Type B pancreatic cell (in vitro differentiated cells): ENCODE data around the gene ADAM12. TPM values are rescaled to one million over a fixed set of nuclear protein-coding genes. Genes with fewer than 3 reads are reported as not detected.

Source experiments
- DNase-seq: peaks from one replicate; pipeline ENCODE4 v3.0.0; 2021; ENCODE audit warnings: mixed read lengths; ENCODE audit not compliant: unreplicated experiment; ENCODE audit errors: extremely low spot score
- H3K27ac Mint-ChIP-seq: 2 replicates; pipeline ENCODE4 v1.8.0; 2021; ENCODE audit warnings: mild to moderate bottlenecking, mixed read lengths
- H3K27me3 Mint-ChIP-seq: 2 replicates; pipeline ENCODE4 v1.8.0; 2021; ENCODE audit warnings: mixed read lengths
- H3K36me3 Mint-ChIP-seq: 2 replicates; pipeline ENCODE4 v1.8.0; 2021; ENCODE audit warnings: mixed read lengths
- H3K4me1 Mint-ChIP-seq: one replicate; pipeline ENCODE4 v1.8.0; 2021; ENCODE audit warnings: mixed read lengths; ENCODE audit not compliant: unreplicated experiment
- H3K4me3 Mint-ChIP-seq: 2 replicates; pipeline ENCODE4 v1.8.0; 2021; ENCODE audit warnings: mild to moderate bottlenecking, mixed read lengths
- H3K9me3 Mint-ChIP-seq: 2 replicates; pipeline ENCODE4 v1.8.0; 2021; ENCODE audit warnings: mixed read lengths
- CTCF ChIP-seq: fragments of 200-600 bp; sonication (generic); conservative IDR thresholded peaks from 2 replicates; pipeline ENCODE4 v1.5.0; 2021; ENCODE audit warnings: antibody characterized with exemption, mild to moderate bottlenecking
- total RNA-seq: library from RNA; stranded (reverse); gene quantifications from 2 replicates; pipeline ENCODE4 v1.2.1, GENCODE V29; 2021; ENCODE audit warnings: low replicate concordance

The ADAM12 gene
- total RNA-seq, 1 donor from 2014 or later, result 31.6 TPM

GRCh38 chr10:126400641-126401040 lies 12.4 kb upstream of the ADAM12 start:
- peaks cover 18% of the 10 kb centered on the region for H3K4me1 Mint-ChIP-seq
- no peak overlapping the region for H3K4me3 Mint-ChIP-seq
- no peak for DNase-seq
- H3K9me3 Mint-ChIP-seq, result peaks cover 6% of the 10 kb centered on the region
- no peak overlapping the region for H3K27ac Mint-ChIP-seq
- peaks cover 3% of the 10 kb centered on the region for H3K36me3 Mint-ChIP-seq
- TF ChIP-seq CTCF, result no peak
- peaks cover 15% of the 10 kb centered on the region for H3K27me3 Mint-ChIP-seq

- no peak overlapping the region for H3K4me3 Mint-ChIP-seq
- no peak for TF ChIP-seq CTCF
- peaks cover 10% of the 10 kb centered on the region for H3K9me3 Mint-ChIP-seq
- peaks cover 15% of the 10 kb centered on the region for H3K27me3 Mint-ChIP-seq
- no peak for DNase-seq
- no peak overlapping the region for H3K27ac Mint-ChIP-seq
- peaks cover 11% of the 10 kb centered on the region for H3K4me1 Mint-ChIP-seq
- H3K36me3 Mint-ChIP-seq, result peaks cover 3% of the 10 kb centered on the region
Observed at GRCh38 chr10:126398924-126399323, 10.6 kb upstream of the ADAM12 start.

DNA sequence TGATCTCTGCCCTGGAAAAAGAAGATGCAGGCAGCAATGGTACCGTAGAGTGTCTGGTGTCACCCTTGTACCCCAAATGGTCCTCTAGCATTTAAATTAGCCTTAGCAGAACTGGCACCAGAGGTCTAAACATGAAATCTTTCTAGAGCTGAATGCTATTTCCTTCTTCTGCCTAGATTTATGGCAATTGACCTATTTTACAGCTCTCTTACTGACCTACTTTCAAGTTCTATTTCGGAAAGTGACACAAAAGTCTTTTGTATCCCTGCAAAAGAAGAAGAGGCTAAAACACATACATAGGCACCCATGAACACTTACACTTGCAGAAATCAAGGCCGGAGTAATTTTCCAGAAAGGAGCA lies 10.1 kb upstream of the ADAM12 start:
- H3K4me3 Mint-ChIP-seq, result no peak overlapping the region
- no peak for DNase-seq
- TF ChIP-seq CTCF, result no peak
- H3K9me3 Mint-ChIP-seq, result peaks cover 10% of the 10 kb centered on the region
- peaks cover 15% of the 10 kb centered on the region for H3K27me3 Mint-ChIP-seq
- H3K36me3 Mint-ChIP-seq, result peaks cover 3% of the 10 kb centered on the region
- peaks cover 6% of the 10 kb centered on the region for H3K4me1 Mint-ChIP-seq
- no peak overlapping the region for H3K27ac Mint-ChIP-seq

- no peak for TF ChIP-seq CTCF
- Mint-ChIP-seq H3K4me3 (no peak overlapping the region), H3K27me3 (peaks cover 15% of the 10 kb centered on the region), H3K36me3 (peaks cover 3% of the 10 kb centered on the region), H3K27ac (no peak overlapping the region), H3K4me1 (peaks cover 4% of the 10 kb centered on the region), H3K9me3 (peaks cover 10% of the 10 kb centered on the region)
- DNase-seq, result no peak
Observed at GRCh38 chr10:126397640-126398382, 9.5 kb upstream of the ADAM12 start.

DNA sequence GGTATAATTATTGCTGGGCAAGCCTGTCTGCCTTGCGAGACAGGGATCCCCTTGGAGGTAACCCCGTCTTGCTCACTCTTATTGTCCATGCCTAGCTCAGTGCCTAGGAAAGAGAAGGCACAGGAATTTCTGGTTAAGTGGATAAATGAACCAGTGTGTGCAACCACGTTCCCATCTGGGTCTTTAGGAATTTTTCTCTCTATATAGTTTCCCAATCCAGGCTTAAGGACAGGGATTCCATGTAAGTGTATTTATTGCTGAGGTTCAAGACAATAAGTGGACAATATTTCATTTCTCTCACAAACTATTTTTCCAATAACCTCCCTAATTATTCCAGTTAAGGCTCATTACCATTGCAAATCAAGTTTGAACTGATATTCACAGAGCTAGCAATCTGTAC lies 8.9 kb upstream of the ADAM12 start:
- peaks cover 10% of the 10 kb centered on the region for H3K9me3 Mint-ChIP-seq
- no peak for TF ChIP-seq CTCF
- H3K27ac Mint-ChIP-seq, result no peak overlapping the region
- no peak overlapping the region for H3K4me3 Mint-ChIP-seq
- H3K4me1 Mint-ChIP-seq, result peaks cover 5% of the 10 kb centered on the region
- DNase-seq, result no peak
- H3K27me3 Mint-ChIP-seq, result peaks cover 16% of the 10 kb centered on the region
- H3K36me3 Mint-ChIP-seq, result peaks cover 3% of the 10 kb centered on the region
